ENCODE measurements around the gene HACD1.

GRCh38 chr10:17586821-17587234 is 30.3 kb downstream of the HACD1 start:
- TF ChIP-seq EZH2 (IDR thresholded peaks at IDR 0.05), result no peak
- no peak for TF ChIP-seq CTCF (IDR thresholded peaks at IDR 0.05)
